ENCODE measurements around the gene NCK2.
"Not testable (repeated sequence)": the region's sequence is repeated elsewhere in the genome, so short reads cannot be mapped to it uniquely, and the experiment has no call there.

The NCK2 gene

DNA sequence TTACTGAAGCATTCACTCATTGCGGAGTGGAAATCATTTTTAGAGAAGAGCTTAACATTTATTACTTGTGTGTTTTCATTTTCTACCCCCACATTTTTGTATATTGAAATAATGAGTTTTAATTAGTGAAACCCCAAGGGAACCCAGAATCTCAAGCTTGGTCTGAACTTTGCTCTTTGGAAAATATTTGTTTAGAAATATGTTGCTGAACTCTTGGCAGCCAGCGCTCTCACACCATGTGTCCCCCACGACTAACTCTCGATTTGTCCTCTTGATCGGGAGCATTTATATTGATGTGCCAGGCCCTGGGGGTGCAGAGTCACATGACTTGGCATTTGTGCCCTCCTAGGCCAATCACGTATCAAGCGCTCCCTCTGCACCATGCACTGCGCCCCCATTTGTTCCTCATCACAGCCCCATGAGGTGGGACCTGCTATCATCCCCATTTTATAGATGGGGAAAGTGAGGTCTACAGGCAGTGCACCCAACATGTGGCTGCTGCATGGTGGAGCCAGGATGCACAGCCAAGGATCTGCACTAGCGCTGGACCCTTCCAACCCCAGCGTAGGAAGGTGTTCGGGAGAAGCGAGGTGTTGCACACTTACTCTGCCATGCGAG, 149.7 kb downstream of the NCK2 start:
- no peak for DNase-seq (ENCODE audit: low spot score)

GRCh38 chr2:105895990-105896764, 151.5 kb downstream of the NCK2 start:
- no peak for DNase-seq (ENCODE audit: low spot score)

DNA sequence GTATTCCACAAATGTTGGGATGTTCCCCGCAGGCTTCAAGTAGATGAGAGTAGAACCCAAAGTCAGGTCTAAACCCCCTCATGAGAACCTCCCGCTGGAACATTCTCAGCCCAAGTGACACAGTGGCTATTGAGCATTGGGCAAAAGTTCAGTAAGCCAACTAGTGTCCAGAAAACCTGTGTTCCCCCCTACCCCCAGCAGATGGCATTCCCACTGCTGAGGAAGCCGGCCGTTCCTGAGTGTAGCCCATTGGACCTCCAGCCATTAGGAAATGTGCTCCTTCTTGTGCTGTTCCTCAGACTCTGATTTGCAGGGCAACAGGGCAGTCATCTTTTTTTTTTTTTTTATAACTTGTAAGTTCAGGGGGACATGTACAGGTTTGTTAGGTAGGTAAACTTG, 152.1 kb downstream of the NCK2 start:
- DNase-seq (ENCODE audit: low spot score): no peak

GRCh38 chr2:105897694-105898093, 153.0 kb downstream of the NCK2 start:
- DNase-seq (ENCODE audit: low spot score): not testable (repeated sequence)

GRCh38 chr2:105903051-105903674, 158.5 kb downstream of the NCK2 start:
- DNase-seq (ENCODE audit: low spot score): no peak

DNA sequence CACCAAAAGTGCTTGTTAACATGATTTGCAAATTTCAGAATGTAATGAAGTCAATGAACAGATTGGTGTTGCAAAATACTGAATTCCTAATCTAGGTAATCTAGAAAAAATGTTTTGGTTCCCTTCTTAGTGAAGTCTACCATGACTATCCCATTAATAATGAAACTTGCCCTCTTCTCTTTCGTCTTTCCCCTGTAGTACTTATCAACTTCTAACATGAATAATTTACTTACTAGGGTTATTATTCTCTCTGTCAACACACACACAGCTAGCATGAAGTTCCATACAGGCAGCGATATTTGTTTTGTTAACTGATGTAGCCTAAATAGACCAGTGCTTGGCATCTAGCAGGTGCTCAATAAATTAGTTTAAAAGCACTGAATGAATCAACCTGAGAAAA, 160.2 kb downstream of the NCK2 start:
- no peak for DNase-seq (ENCODE audit: low spot score)

DNA sequence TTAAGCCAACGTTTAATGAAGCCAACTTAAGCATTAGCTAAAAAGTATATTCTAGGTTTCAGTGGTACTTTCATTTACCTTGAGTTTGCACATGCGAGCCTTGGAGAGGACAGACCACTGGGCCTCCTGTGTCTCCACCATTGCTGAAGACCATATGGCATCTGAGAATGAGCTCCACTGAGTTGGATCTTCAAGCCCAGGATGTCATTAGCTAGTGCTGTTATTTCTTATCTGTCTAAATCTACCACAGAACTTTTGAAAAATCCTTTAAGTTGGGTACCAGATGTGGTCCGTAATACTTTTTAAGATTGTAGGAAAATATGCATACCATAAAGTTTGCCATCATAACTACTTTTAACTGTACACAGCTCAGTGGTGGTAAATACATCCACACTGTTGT, 161.8 kb downstream of the NCK2 start:
- no peak for DNase-seq (ENCODE audit: low spot score)

DNA sequence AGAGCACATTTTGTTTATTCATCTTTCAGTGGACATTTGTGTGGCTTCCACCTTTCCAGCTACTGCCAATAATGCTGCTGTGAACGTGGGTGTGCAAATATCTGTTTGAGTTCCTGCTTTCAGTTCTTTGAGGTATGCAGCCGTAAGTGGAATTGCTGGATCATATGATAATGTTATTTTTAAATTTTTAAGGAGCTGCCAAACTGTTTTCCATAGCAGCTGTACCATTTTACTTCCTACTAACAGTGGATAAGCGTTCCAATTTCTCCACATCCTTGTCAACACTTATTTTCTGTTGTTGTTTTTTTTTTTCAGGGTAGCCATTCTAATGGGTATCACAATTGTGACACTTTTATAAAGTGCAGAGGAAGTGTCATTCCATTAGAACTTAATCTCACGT, 162.5 kb downstream of the NCK2 start:
- no peak for DNase-seq (ENCODE audit: low spot score)

- DNase-seq (ENCODE audit: low spot score): no peak
Observed at GRCh38 chr2:105909215-105909614, 164.5 kb downstream of the NCK2 start.

- no peak for DNase-seq (ENCODE audit: low spot score)
Observed at GRCh38 chr2:105910497-105911238, 166.0 kb downstream of the NCK2 start.

DNA sequence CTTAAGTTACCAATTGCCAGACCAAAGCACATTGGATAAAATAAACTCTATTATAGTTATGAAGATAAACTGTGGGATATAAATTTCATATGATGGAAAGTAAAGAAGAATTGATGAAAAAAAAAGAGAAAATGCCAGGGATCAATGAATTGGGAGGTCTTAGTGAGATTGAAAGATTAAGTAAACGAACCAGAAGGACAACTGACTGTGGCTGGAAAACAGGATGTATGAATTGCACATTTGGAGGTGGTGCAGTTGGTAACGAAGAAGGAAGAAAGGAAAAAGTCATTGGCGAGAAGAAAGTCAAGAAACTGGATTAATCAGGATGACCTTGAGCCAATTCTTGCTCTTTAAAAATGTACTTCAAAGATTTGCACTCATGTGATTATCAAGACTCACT, 166.7 kb downstream of the NCK2 start:
- no peak for DNase-seq (ENCODE audit: low spot score)

- DNase-seq (ENCODE audit: low spot score): no peak
Observed at GRCh38 chr2:105912081-105912480, 167.4 kb downstream of the NCK2 start.

DNA sequence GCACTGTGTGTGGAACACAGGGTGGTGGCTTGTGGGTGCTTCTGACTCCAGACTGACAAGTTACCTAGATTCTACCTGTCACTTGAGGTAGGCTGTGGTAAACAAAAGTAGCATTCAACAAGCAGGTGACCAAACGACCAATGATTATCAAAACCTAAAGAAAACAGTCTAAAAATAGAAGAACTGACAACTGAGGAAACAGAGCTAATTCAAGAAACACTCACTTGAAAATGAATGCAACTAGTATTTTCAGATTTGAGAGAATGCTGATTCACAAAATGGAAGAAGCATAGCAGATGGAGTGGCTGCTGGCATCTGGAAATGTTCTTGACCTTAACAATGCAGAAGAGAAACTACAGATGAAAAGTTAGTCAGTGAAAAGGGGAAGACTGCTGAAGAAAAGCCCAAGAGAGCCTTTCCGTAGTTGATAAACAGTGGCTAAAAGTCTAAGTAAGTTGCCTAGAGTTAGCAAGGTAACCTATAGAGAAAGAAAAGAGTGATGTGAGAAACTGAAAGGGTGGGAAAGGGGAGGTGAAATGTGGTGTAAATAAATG, 170.4 kb downstream of the NCK2 start:
- DNase-seq (ENCODE audit: low spot score): no peak

DNA sequence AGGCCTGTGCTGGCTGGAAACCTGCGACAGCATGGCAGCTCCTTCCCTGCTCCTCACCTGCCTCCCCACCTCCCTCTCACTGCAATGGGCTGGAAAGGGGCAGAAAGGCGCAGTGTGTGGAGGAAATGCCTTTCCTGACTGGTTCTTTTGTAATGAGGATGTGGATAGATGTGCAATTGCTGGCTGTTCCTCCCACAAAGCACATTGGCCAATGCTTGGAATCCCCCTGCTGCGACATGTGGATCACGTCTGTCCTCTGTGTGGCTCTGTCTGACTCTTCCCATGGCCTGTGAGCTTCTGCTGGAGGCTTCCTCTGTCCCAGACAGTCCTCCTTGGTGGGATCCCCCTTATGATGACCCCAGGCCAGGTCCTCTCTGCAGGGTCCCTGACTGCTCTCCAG, 172.5 kb downstream of the NCK2 start:
- no peak for DNase-seq (ENCODE audit: low spot score)

- no peak for DNase-seq (ENCODE audit: low spot score)
Observed at GRCh38 chr2:105917688-105918087, 173.0 kb downstream of the NCK2 start.

DNA sequence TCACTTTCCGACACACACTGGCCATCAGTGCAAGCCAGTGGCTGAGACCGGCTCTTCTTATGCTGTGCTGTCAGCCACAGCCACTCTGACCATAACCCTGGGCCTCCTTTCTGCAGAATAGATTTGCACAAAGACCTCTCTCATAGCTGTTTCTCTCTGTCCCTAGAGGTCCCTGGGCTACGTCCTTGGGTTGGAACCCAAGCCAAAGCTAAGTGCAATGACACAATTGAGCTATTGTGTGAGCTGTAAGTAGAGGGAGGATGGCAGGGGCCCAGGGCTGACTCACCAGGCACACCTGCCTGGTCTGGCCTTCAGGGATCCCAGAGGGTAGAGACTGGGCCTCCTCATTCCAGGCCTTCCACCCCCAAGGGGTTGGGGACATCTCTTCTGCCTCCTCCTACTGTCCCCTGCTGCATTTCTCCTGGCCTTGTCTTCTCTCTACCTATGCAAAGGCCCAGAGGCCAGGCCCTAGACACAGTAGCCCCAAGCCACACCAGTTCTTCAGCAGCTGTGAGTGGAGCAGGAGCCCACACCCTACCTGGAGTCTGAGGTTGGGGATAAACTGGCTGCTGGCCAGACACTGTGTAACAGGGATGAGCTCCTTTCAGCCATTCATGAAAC, 174.6 kb downstream of the NCK2 start:
- DNase-seq (ENCODE audit: low spot score): no peak

DNA sequence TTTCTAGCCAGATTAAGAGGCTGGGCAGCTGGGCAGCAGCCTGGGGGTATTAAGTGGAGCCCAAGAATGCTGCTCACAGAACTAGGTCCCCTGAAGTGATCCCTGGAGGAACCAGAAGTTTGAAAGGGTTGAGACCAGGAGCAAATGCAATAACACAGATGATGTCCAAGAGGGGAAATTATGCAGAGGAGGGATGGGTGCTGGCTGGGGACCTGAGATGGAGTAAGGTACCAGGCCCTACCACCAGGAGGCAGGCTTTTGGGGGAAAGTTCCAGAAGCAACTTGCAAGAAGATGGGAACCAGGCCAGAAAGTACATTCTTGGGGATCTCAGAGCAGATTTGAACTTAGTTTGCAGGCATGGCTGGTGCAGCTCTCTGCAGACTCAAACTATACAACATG, 175.1 kb downstream of the NCK2 start:
- DNase-seq (ENCODE audit: low spot score): no peak

- no peak for DNase-seq (ENCODE audit: low spot score)
Observed at GRCh38 chr2:105924271-105924670, 179.6 kb downstream of the NCK2 start.

DNA sequence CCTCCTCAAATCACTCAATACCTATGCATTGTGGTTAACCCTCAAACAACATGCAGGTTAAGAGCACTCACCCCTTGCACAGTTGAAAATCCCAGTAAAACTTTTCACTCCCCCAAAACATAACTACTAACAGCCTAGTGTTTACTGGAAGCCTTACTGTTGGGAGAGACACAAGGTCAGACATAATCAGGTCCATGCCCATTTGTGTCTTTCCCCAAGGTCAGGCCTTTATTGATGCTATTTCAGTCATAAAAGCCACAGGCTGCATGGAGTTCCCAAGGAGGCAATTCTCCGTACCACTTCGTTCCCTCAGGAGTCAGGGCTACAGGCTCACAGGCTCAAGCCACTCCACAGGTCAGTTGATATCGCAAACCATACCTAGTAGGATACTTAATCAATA, 180.2 kb downstream of the NCK2 start:
- DNase-seq (ENCODE audit: low spot score): no peak

DNA sequence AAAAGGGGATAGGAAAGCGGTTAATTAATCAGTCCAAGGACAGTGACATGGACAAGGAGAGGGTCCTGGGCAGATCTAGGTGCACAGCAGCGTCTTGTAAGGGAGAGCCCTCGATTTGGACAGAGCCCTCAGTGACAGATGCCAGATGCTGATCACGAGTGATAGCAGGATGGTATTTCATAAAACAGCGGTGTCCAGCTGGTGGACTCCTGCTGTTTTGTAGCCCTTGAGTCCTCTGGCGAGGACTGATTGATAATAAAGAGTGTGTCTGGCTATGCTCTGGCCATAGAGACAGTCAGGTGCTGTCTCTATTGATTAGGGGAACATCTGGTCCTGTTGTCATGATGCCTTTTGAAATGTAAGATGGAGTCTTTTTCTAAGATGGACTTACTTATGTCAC, 180.7 kb downstream of the NCK2 start:
- DNase-seq (ENCODE audit: low spot score): no peak

DNA sequence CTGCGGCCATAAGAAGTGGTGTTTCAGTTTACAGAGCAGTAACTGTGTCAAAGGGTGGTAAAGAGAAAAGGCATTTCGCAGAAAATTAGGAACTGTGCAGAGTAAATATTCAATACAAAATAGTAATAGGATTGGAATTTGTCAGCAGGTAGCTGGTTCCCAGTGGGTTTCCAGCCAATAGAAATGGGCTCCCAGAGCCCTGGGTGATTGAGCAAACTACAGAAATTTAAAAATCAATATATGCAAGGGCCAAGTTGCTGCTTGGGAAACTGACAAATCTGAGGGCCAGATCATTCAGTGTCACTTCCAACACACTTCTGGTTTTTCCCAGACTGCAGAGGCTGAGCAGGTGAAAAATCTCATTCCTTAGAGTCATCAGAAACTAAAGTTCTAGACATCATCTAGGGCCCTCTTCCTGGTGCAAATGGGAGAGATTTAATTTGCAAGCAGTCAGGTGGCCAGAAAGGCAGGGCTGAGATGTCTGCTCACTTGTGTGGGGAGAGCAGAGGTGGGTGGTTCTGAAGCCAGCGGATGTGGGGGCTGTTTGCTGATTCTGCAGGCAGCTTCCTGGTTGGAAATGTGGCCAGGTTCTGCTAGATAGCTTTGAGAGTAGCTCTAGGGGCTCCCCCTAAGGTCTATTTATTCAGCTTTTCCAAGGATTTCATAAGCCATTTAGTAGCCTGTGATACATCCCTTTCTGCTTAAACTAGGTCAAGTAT, 182.4 kb downstream of the NCK2 start:
- DNase-seq (ENCODE audit: low spot score): no peak

All from AG20443 (cell line).